MM.1S (cell line): ENCODE data around the gene RERE.

Experiments
- DNase-seq: peaks from one replicate; pipeline ENCODE4 v3.0.0-alpha.2; 2015
- H2AFZ ChIP-seq: fragments of 300-600 bp; sonication (generic); 2 replicates; pipeline ENCODE4 v1.6.0; 2016; ENCODE audit warnings: antibody characterized with exemption, low read length
- H3F3A ChIP-seq: fragments of 300-600 bp; sonication (generic); 2 replicates; pipeline ENCODE4 v1.6.1; 2016; ENCODE audit warnings: mild to moderate bottlenecking, antibody characterized with exemption, low read length, moderate library complexity, mixed read lengths; ENCODE audit not compliant: insufficient read depth
- H3K27ac ChIP-seq: fragments of 300-600 bp; sonication (generic); 2 replicates; pipeline ENCODE4 v1.5.1; 2016; ENCODE audit warnings: mild to moderate bottlenecking, low read length
- H3K27me3 ChIP-seq: fragments of 300-600 bp; sonication (generic); replicated peaks from 2 replicates; pipeline ENCODE4 v1.6.0; 2016; ENCODE audit warnings: low read length; ENCODE audit not compliant: insufficient read depth
- H3K36me3 ChIP-seq: fragments of 300-600 bp; sonication (generic); replicated peaks from 2 replicates; pipeline ENCODE4 v1.6.1; 2016; ENCODE audit warnings: mild to moderate bottlenecking, low read length, mixed read lengths; ENCODE audit not compliant: insufficient read depth
- H3K4me1 ChIP-seq: fragments of 300-600 bp; sonication (generic); 2 replicates; pipeline ENCODE4 v1.6.1; 2016; ENCODE audit warnings: low read length, mixed read lengths
- H3K4me2 ChIP-seq: fragments of 300-600 bp; sonication (generic); 2 replicates; pipeline ENCODE4 v1.6.0; 2016; ENCODE audit warnings: low read depth, low read length
- H3K4me3 ChIP-seq: fragments of 300-600 bp; sonication (generic); 2 replicates; pipeline ENCODE4 v1.5.1; 2016; ENCODE audit warnings: low read length, mixed read lengths
- H3K79me2 ChIP-seq: fragments of 300-600 bp; sonication (generic); 2 replicates; pipeline ENCODE4 v1.6.1; 2016; ENCODE audit warnings: mixed run types, low read length, mixed read lengths
- H3K9ac ChIP-seq: fragments of 300-600 bp; sonication (generic); 2 replicates; pipeline ENCODE4 v1.6.1; 2016; ENCODE audit warnings: low read length, mixed read lengths
- H3K9me2 ChIP-seq: fragments of 300-600 bp; sonication (generic); replicated peaks from 2 replicates; pipeline ENCODE4 v1.6.1; 2016; ENCODE audit warnings: mild to moderate bottlenecking, low read length, mixed read lengths; ENCODE audit not compliant: insufficient read depth
- H3K9me3 ChIP-seq: fragments of 300-600 bp; sonication (generic); replicated peaks from 2 replicates; pipeline ENCODE4 v1.6.1; 2016; ENCODE audit warnings: mild to moderate bottlenecking, low read length, mixed read lengths; ENCODE audit not compliant: insufficient read depth
- H4K20me1 ChIP-seq: fragments of 300-600 bp; sonication (generic); 2 replicates; pipeline ENCODE4 v1.6.1; 2016; ENCODE audit warnings: mild to moderate bottlenecking, low read length, moderate library complexity, mixed read lengths; ENCODE audit not compliant: insufficient read depth
- EZH2 ChIP-seq: fragments of 300-600 bp; sonication (generic); optimal IDR thresholded peaks from 2 replicates; pipeline ENCODE3; 2017; ENCODE audit warnings: low read depth, mild to moderate bottlenecking, antibody characterized with exemption, low read length, mixed read lengths
- EZH2phosphoT487 ChIP-seq: fragments of 300-600 bp; sonication (generic); IDR thresholded peaks from 2 replicates; pipeline ENCODE4 v1.6.1; 2018; ENCODE audit warnings: antibody characterized with exemption, low read length
- TF ChIP-seq, protein P1 (sequence below): fragments of 300-600 bp; sonication (generic); IDR thresholded peaks from 2 replicates; pipeline ENCODE4 v1.5.1; 2016; ENCODE audit warnings: antibody characterized with exemption, low read length, mixed read lengths

RERE gene

DNA sequence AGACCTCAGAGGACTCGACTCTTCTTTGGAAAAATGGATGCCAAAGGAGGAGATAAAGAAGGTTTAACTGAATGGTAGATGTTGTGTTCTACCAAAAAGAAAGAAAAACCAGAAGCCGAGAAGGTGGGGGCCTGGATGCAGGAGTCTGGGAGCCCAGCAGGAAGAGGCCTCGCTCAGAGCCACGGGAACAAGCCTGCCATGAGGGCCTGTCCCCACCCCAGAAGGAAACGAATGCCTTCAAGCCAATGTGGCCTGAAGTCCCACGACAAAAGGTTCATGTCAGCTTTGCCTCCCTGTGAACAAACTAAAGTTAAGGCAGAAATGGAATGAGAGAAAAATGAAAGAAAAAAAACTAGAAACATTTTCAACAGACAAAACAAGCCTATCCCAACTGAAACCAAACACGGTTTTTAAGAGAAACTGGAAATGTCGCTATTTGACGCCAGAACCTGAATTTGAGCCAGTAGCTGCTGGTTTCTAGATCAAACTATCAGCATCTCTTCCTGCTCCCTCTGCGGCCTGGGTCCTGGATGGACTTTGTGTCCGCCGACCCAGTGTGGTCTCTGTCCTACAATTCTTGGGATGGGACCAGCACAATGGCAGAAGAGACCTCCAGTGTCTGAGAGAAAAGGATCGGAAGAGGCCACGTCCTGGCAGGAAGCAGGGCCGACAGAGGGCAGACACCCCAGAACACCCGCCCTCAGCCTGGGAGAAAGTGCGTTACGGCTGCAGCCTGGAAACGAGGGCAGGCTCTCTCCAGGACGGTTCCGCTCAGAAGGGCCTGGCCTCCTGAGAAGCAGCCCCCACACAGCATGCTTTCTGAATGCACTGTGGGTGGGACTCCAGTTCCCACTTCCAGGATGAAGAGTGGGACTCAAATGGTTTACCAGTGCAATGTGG is 464.3 kb downstream of the RERE start:
- no peak overlapping the region for H3K4me3 ChIP-seq
- no peak for DNase-seq
- no peaks in the 10 kb centered on the region for H3K79me2 ChIP-seq
- peaks cover 5% of the 10 kb centered on the region; the same call in 1 of the 2 replicates for H3K27me3 ChIP-seq
- no peaks in the 10 kb centered on the region for H3K9me2 ChIP-seq
- no peaks in the 10 kb centered on the region for H3K4me1 ChIP-seq
- no peaks in the 10 kb centered on the region for H4K20me1 ChIP-seq
- no peak overlapping the region for H3K4me2 ChIP-seq
- H3K9me3 ChIP-seq = no peaks in the 10 kb centered on the region
- no peaks in the 10 kb centered on the region for H3F3A ChIP-seq
- no peak overlapping the region for H3K27ac ChIP-seq
- H3K36me3 ChIP-seq = no peaks in the 10 kb centered on the region
- H2AFZ ChIP-seq = no peak overlapping the region
- TF ChIP-seq EZH2phosphoT487 (no peak), EZH2 (no peak)
- TF ChIP-seq, protein P1, sequence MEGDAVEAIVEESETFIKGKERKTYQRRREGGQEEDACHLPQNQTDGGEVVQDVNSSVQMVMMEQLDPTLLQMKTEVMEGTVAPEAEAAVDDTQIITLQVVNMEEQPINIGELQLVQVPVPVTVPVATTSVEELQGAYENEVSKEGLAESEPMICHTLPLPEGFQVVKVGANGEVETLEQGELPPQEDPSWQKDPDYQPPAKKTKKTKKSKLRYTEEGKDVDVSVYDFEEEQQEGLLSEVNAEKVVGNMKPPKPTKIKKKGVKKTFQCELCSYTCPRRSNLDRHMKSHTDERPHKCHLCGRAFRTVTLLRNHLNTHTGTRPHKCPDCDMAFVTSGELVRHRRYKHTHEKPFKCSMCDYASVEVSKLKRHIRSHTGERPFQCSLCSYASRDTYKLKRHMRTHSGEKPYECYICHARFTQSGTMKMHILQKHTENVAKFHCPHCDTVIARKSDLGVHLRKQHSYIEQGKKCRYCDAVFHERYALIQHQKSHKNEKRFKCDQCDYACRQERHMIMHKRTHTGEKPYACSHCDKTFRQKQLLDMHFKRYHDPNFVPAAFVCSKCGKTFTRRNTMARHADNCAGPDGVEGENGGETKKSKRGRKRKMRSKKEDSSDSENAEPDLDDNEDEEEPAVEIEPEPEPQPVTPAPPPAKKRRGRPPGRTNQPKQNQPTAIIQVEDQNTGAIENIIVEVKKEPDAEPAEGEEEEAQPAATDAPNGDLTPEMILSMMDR = no peak
- H3K9ac ChIP-seq = no peak overlapping the region

DNA sequence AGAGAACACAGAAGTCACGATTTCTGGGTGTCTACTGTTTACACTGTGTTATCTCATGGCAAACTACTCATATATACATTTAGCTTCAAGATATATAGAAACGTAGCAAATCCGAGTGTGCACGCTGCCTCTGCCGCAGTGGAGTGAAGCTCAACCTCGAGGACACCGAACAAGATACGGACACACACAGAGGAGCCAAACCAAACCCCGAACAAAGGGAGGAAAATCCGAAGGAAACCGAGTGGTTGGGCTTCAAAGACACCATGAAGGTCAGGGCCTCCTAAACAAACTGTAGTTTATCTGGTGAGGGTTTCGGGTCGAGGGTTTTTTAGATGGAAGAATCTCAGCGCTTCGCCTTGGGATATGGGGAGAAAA is 465.0 kb downstream of the RERE start:
- TF ChIP-seq EZH2 (no peak), EZH2phosphoT487 (no peak)
- TF ChIP-seq, protein P1 = no peak
- no peak overlapping the region for H3K9ac ChIP-seq
- no peaks in the 10 kb centered on the region for H3K9me2 ChIP-seq
- no peaks in the 10 kb centered on the region for H3K4me1 ChIP-seq
- no peaks in the 10 kb centered on the region for H4K20me1 ChIP-seq
- H3K27me3 ChIP-seq = peaks cover 10% of the 10 kb centered on the region; the same call in 1 of the 2 replicates
- H3K79me2 ChIP-seq = no peaks in the 10 kb centered on the region
- H3K9me3 ChIP-seq = no peaks in the 10 kb centered on the region
- H3K4me2 ChIP-seq = no peak overlapping the region
- H3K36me3 ChIP-seq = no peaks in the 10 kb centered on the region
- no peak for DNase-seq
- H3K27ac ChIP-seq = no peak overlapping the region
- H3K4me3 ChIP-seq = no peak overlapping the region
- no peak overlapping the region for H2AFZ ChIP-seq
- no peaks in the 10 kb centered on the region for H3F3A ChIP-seq

DNA sequence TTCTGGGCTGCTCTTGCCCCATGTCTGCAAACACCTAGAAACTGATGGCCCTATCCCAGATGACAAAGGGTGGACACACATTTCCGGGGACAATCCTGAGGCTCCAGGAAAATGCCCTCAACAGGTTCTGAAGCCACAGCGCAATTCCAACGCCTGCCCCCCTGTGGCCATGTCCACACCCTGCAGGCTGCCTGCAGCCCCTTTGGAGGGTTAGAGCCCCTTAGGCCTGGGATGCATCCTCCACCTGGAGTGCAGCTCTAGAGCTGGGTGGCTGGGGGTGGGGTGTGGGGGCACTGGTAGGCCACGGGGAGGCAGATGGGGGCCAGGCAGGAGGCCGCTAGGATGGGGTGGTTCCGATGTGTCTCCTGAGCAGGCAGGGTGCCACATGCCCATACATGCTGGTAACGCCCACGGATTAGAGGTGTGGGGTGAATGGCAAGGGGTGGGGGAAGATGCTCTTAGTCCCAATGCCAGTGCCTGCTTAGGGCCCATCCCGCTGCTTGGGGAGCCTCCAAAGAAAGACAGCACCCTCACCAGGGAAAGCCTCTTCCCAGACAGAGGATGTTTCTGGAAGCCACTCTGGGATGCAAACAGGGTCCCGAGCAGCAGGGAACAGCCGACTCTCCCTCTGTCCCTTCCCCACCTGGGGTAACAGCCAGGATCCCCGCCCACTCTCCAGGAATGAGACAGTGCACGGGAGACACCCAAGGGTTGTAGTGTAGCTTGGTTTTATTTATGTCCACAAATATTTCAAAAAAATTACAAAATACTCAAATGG is 465.6 kb downstream of the RERE start:
- Histone ChIP-seq H3F3A (no peaks in the 10 kb centered on the region), H3K4me1 (no peaks in the 10 kb centered on the region), H3K9ac (no peak overlapping the region), H3K9me3 (no peaks in the 10 kb centered on the region), H3K9me2 (no peaks in the 10 kb centered on the region), H3K4me3 (no peak overlapping the region), H3K27me3 (peaks cover 12% of the 10 kb centered on the region; the same call in 1 of the 2 replicates), H4K20me1 (no peaks in the 10 kb centered on the region), H3K27ac (no peak overlapping the region), H3K79me2 (no peaks in the 10 kb centered on the region), H2AFZ (no peak overlapping the region), H3K36me3 (no peaks in the 10 kb centered on the region), H3K4me2 (no peak overlapping the region)
- TF ChIP-seq, protein P1 = peak; percentile 43
- TF ChIP-seq EZH2 = no peak
- no peak for DNase-seq
